Naive thymus-derived CD8-positive, alpha-beta T cell (primary cell): ENCODE data around the gene ZNF106. TPM values are rescaled to one million over a fixed set of nuclear protein-coding genes. Genes with fewer than 3 reads are reported as not detected.

ENCODE experiments used
- ATAC-seq, 2 donors: fragments of 150-1000 bp; cut with Tn5 transposase in 1 of 2; sonication (Bioruptor Pico), chemical (Tn5 transposase) in 1 of 2; 1 replicate in 1 of 2; 2 replicates in 1 of 2; pipeline ENCODE4 v1.10.0; 2021; ENCODE audit warnings: mild to moderate bottlenecking in 2 of 2, moderate library complexity in 2 of 2
- POLR2A ChIA-PET: fragments of 350-600 bp; sonication (Branson Sonifier 250); formaldehyde crosslinking; loops from one replicate; lab custom pipeline; 2021; ENCODE audit warnings: antibody characterized with exemption; lab: Charles Lee
- DNase-seq, 10 donors: peaks; one replicate each; pipeline versions ENCODE4 v3.0.0 to v3.0.0-alpha.2; 2020 to 2022
- H3K27ac Mint-ChIP-seq, 10 donors: one replicate each; pipeline ENCODE4 v1.8.0; 2020 to 2022; ENCODE audit warnings: mild to moderate bottlenecking in 10 of 10, mixed read lengths in 10 of 10, moderate library complexity in 4 of 10, inconsistent platforms in 1 of 10
- H3K27me3 Mint-ChIP-seq, 5 donors: one replicate each; pipeline ENCODE4 v1.8.0; 2021 to 2022; ENCODE audit warnings: mixed read lengths in 5 of 5
- H3K36me3 Mint-ChIP-seq, 3 donors: one replicate each; pipeline ENCODE4 v1.8.0; 2020 to 2022; ENCODE audit warnings: mixed read lengths in 3 of 3, mild to moderate bottlenecking in 2 of 3, inconsistent platforms in 1 of 3
- H3K4me1 Mint-ChIP-seq, 4 donors: one replicate each; pipeline ENCODE4 v1.8.0; 2021 to 2022; ENCODE audit warnings: mixed read lengths in 4 of 4
- H3K4me3 Mint-ChIP-seq, 10 donors: one replicate each; pipeline ENCODE4 v1.8.0; 2020 to 2022; ENCODE audit warnings: mild to moderate bottlenecking in 10 of 10, mixed read lengths in 10 of 10, moderate library complexity in 6 of 10, inconsistent platforms in 1 of 10
- H3K9me3 Mint-ChIP-seq, 9 donors: one replicate each; pipeline ENCODE4 v1.8.0; 2020 to 2022; ENCODE audit warnings: mixed read lengths in 9 of 9, mild to moderate bottlenecking in 3 of 9, inconsistent platforms in 1 of 9, moderate library complexity in 1 of 9
- polyA plus RNA-seq, 3 donors: library from polyadenylated mRNA; unstranded; fragments of 300-500 nt; fragmentation: Illumina TruSeq; gene quantifications; one replicate each; pipeline ENCODE4 v1.2.3, GENCODE V29; 2021
- total RNA-seq, 8 experiments: library from RNA in 2 of 8; stranded (reverse) in 2 of 8; gene quantifications; one replicate each; pipeline ENCODE4 v1.2.3 and lab custom pipeline; 2021 to 2026

The ZNF106 gene
- total and polyA plus RNA-seq, 5 experiments from 2014 or later: 26.8 to 39.6 (median 36.7) TPM

DNA sequence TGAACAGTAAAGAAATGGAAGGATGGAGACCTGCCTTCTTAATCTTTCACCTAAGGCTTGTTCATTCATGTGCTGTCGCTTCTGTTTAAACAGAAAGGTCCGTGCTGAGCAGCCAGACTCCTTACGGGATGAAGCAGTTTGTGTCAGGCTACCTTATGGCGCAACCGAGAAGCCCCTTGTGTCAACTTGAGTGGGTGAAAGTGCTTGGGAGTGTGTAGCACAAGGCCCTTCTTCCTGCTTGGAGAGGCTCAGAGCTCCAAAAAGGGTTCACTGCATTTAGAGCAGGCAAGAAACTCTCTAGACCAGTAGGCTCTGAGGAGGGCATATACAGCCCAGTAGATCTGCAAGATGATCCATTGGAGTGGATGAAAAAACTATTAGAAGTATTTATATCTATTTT lies 115.7 kb downstream of the ZNF106 start:
- H3K27me3 Mint-ChIP-seq: no peaks in the 10 kb centered on the region
- no peak overlapping the region for H3K4me3 Mint-ChIP-seq
- DNase-seq: no peak
- no peaks in the 10 kb centered on the region for H3K4me1 Mint-ChIP-seq
- peaks cover 0 to 23% (median 9%) of the 10 kb centered on the region in 9 donors for H3K9me3 Mint-ChIP-seq
- H3K27ac Mint-ChIP-seq: no peak overlapping the region
- ATAC-seq: no peak
- POLR2A ChIA-PET: interaction anchor here (0.7 kb wide), 1 partner anchor 61 kb away, joined by 3 read pairs; no protein-coding TSS in a partner anchor
- peaks cover 2 to 31% (median 11%) of the 10 kb centered on the region in 3 donors for H3K36me3 Mint-ChIP-seq

GRCh38 chr15:42374810-42375209 lies 116.1 kb downstream of the ZNF106 start:
- Mint-ChIP-seq H3K9me3 (peaks cover 0 to 23% (median 9%) of the 10 kb centered on the region in 9 donors), H3K4me3 (no peak overlapping the region), H3K27me3 (no peaks in the 10 kb centered on the region), H3K36me3 (peaks cover 2 to 31% (median 11%) of the 10 kb centered on the region in 3 donors), H3K27ac (no peak overlapping the region), H3K4me1 (no peaks in the 10 kb centered on the region)
- no peak for DNase-seq
- ATAC-seq: no peak
- POLR2A ChIA-PET: interaction anchor here (0.6 to 0.7 kb wide), 2 partner anchors 61 to 165 kb away, joined by 3 to 6 read pairs; no protein-coding TSS in a partner anchor

DNA sequence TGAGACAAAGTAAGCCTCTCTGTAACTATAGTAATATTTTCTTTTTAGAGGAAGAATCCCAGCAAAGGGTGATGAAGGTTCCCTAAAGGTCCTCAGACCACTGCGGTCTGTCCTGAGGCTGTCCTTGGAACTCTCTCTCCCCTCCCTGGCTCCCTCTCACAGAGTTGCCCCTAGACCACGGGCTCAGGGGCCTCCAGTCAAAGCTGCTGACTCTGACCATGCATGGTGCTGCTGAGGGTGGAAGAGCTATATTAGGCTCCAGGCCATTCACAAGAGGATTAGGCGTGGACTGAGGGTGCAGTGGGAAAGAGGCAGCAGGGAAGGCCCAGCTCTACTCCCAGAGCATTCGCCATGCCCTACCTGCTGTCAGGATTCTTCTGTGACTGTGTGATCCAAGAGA lies 117.0 kb downstream of the ZNF106 start:
- Mint-ChIP-seq H3K9me3 (peaks cover 0 to 23% (median 9%) of the 10 kb centered on the region in 9 donors), H3K27me3 (no peaks in the 10 kb centered on the region), H3K36me3 (peaks cover 2 to 23% (median 11%) of the 10 kb centered on the region in 3 donors), H3K27ac (no peak overlapping the region), H3K4me3 (no peak overlapping the region), H3K4me1 (no peaks in the 10 kb centered on the region)
- POLR2A ChIA-PET: interaction anchor here (0.6 kb wide), 1 partner anchor 164 kb away, joined by 6 read pairs; no protein-coding TSS in a partner anchor
- DNase-seq (no peak), ATAC-seq (no peak)

- DNase-seq (no peak), ATAC-seq (no peak)
- Mint-ChIP-seq H3K27me3 (no peaks in the 10 kb centered on the region), H3K4me3 (no peak overlapping the region), H3K27ac (no peak overlapping the region), H3K9me3 (peaks cover 0 to 20% (median 6%) of the 10 kb centered on the region in 9 donors), H3K4me1 (peaks cover 0 to 2% (median 0%) of the 10 kb centered on the region in 4 donors), H3K36me3 (peaks cover 2 to 16% (median 6%) of the 10 kb centered on the region in 3 donors)
- POLR2A ChIA-PET: no interaction called here
Measured at GRCh38 chr15:42373274-42373673, 117.7 kb downstream of the ZNF106 start.

DNA sequence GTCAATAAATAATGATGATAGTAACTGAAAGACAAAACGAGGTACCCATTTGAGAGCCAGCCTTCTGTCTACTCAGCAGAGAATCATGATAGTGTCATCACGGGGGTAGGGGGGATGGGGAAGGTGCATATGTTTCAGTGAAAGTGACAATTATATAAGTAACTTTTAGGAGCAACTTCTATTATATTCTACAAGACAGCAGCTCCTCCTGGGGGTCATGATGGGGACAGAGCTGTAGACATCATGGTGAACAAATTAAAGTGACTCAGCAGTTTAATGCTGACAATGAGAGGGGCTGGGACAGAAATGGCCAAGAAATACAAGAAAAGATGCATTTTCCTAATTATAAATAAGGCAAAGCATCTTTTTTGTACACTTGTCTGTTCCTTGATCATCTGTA lies 119.8 kb downstream of the ZNF106 start:
- peaks cover 0 to 4% (median 0%) of the 10 kb centered on the region in 3 donors for H3K36me3 Mint-ChIP-seq
- DNase-seq: no peak
- ATAC-seq: no peak
- no peak overlapping the region for H3K4me3 Mint-ChIP-seq
- POLR2A ChIA-PET: no interaction called here
- no peaks in the 10 kb centered on the region for H3K9me3 Mint-ChIP-seq
- no peak overlapping the region for H3K27ac Mint-ChIP-seq
- no peaks in the 10 kb centered on the region for H3K27me3 Mint-ChIP-seq
- peaks cover 0 to 3% (median 0%) of the 10 kb centered on the region in 4 donors for H3K4me1 Mint-ChIP-seq

GRCh38 chr15:42368096-42368495 lies 122.8 kb downstream of the ZNF106 start:
- DNase-seq: no peak
- no peak overlapping the region for H3K27ac Mint-ChIP-seq
- no peaks in the 10 kb centered on the region for H3K27me3 Mint-ChIP-seq

DNA sequence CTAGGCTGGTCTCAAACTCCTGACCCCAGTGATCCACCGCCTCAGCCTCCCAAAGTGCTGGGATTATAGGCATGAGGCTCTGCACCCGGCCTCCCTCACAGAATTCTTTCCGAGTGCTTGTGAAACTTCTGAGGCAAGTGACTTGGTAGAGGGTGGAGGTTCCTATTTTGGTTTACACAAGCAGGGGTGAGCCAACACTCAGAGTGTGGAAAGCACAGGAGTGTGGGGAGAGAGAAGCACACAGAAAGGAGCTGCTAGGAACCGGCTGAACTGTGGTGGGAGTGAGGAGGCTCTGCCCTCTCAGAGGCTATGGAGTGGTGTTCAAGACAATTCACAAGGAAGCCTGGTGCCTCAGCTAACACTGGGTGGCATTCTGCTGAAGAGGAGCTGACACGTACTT lies 123.9 kb downstream of the ZNF106 start:
- peaks cover 0 to 3% (median 0%) of the 10 kb centered on the region in 4 donors for H3K4me1 Mint-ChIP-seq
- no peak overlapping the region for H3K27ac Mint-ChIP-seq
- ATAC-seq (no peak), DNase-seq (no peak)
- no peaks in the 10 kb centered on the region for H3K27me3 Mint-ChIP-seq
- no peak overlapping the region for H3K4me3 Mint-ChIP-seq
- POLR2A ChIA-PET: no interaction called here
- peaks cover 0 to 1% (median 0%) of the 10 kb centered on the region in 3 donors for H3K36me3 Mint-ChIP-seq
- no peaks in the 10 kb centered on the region for H3K9me3 Mint-ChIP-seq

More at GRCh38 chr15:42368096-42368495, 122.8 kb downstream of the ZNF106 start:
- Mint-ChIP-seq H3K36me3 (peaks cover 0 to 1% (median 0%) of the 10 kb centered on the region in 3 donors), H3K4me1 (peaks cover 0 to 3% (median 0%) of the 10 kb centered on the region in 4 donors), H3K4me3 (no peak overlapping the region), H3K9me3 (no peaks in the 10 kb centered on the region)
- POLR2A ChIA-PET: no interaction called here
- no peak for ATAC-seq

- no peaks in the 10 kb centered on the region for H3K27me3 Mint-ChIP-seq
- peak overlapping the region in 1 of 10 donors; percentile 45 for H3K27ac Mint-ChIP-seq
- H3K4me3 Mint-ChIP-seq: no peak overlapping the region
- DNase-seq (no peak), ATAC-seq (no peak)
- H3K4me1 Mint-ChIP-seq: peaks cover 0 to 8% (median 0%) of the 10 kb centered on the region in 4 donors
- POLR2A ChIA-PET: no interaction called here
- peaks cover 0 to 2% (median 0%) of the 10 kb centered on the region in 3 donors for H3K36me3 Mint-ChIP-seq
- no peaks in the 10 kb centered on the region for H3K9me3 Mint-ChIP-seq
Measured at GRCh38 chr15:42365921-42366550, 124.9 kb downstream of the ZNF106 start.

GRCh38 chr15:42364529-42364928 lies 126.4 kb downstream of the ZNF106 start:
- Mint-ChIP-seq H3K4me1 (peaks cover 0 to 8% (median 0%) of the 10 kb centered on the region in 4 donors), H3K4me3 (no peak overlapping the region), H3K27ac (no peak overlapping the region), H3K36me3 (peaks cover 0 to 8% (median 0%) of the 10 kb centered on the region in 3 donors), H3K9me3 (no peaks in the 10 kb centered on the region), H3K27me3 (no peaks in the 10 kb centered on the region)
- POLR2A ChIA-PET: no interaction called here
- no peak for ATAC-seq
- no peak for DNase-seq

GRCh38 chr15:42363942-42364341 lies 127.0 kb downstream of the ZNF106 start:
- no peak for ATAC-seq
- POLR2A ChIA-PET: no interaction called here
- no peak for DNase-seq
- Mint-ChIP-seq H3K9me3 (no peaks in the 10 kb centered on the region), H3K4me3 (no peak overlapping the region), H3K27ac (no peak overlapping the region), H3K4me1 (peaks cover 0 to 8% (median under 1%) of the 10 kb centered on the region in 4 donors), H3K27me3 (no peaks in the 10 kb centered on the region), H3K36me3 (peaks cover 0 to 14% (median 3%) of the 10 kb centered on the region in 3 donors)

- H3K27me3 Mint-ChIP-seq: no peaks in the 10 kb centered on the region
- H3K4me1 Mint-ChIP-seq: peaks cover 0 to 6% (median under 1%) of the 10 kb centered on the region in 4 donors
- POLR2A ChIA-PET: no interaction called here
- peaks cover 0 to 16% (median 5%) of the 10 kb centered on the region in 3 donors for H3K36me3 Mint-ChIP-seq
- ATAC-seq: no peak
- no peak overlapping the region for H3K27ac Mint-ChIP-seq
- no peaks in the 10 kb centered on the region for H3K9me3 Mint-ChIP-seq
- no peak for DNase-seq
- H3K4me3 Mint-ChIP-seq: no peak overlapping the region
Measured at GRCh38 chr15:42363487-42363886, 127.5 kb downstream of the ZNF106 start.
